Karpas-422 (cell line): ENCODE results near the gene ALPP. TPM values are rescaled to one million over a fixed set of nuclear protein-coding genes. Genes with fewer than 3 reads are reported as not detected.
"Not testable (repeated sequence)": the region's sequence is repeated elsewhere in the genome, so short reads cannot be mapped to it uniquely, and the experiment has no call there.

Source experiments
- DNase-seq: peaks from one replicate; pipeline ENCODE4 v3.0.0-alpha.2; 2015
- H2AFZ ChIP-seq: fragments of 200-600 bp; sonication (generic); 2 replicates; pipeline ENCODE4 v1.6.1; 2014; ENCODE audit warnings: antibody characterized with exemption, low read length, mixed read lengths
- H3K27ac ChIP-seq: fragments of 200-600 bp; sonication (generic); 2 replicates; pipeline ENCODE4 v1.5.1; 2014; ENCODE audit warnings: mild to moderate bottlenecking, low read length, moderate library complexity
- H3K27me3 ChIP-seq: fragments of 200-600 bp; sonication (generic); 2 replicates; pipeline ENCODE4 v1.6.1; 2014; ENCODE audit warnings: low read length, mixed read lengths
- H3K36me3 ChIP-seq: fragments of 200-600 bp; sonication (generic); 2 replicates; pipeline ENCODE4 v1.6.1; 2014; ENCODE audit warnings: low read length, mixed read lengths; ENCODE audit not compliant: insufficient read depth
- H3K4me1 ChIP-seq: fragments of 200-600 bp; sonication (generic); 2 replicates; pipeline ENCODE4 v1.6.1; 2014; ENCODE audit warnings: mild to moderate bottlenecking, low read length, mixed read lengths
- H3K4me2 ChIP-seq: fragments of 200-600 bp; sonication (generic); 2 replicates; pipeline ENCODE4 v1.6.1; 2014; ENCODE audit warnings: low read length, low read depth, mild to moderate bottlenecking; ENCODE audit not compliant: poor library complexity, severe bottlenecking
- H3K4me3 ChIP-seq: fragments of 200-600 bp; sonication (generic); 2 replicates; pipeline ENCODE4 v1.5.1; 2014; ENCODE audit warnings: mild to moderate bottlenecking, antibody characterized with exemption, low read length, mixed read lengths
- H3K79me2 ChIP-seq: fragments of 200-600 bp; sonication (generic); 2 replicates; pipeline ENCODE4 v1.6.1; 2014; ENCODE audit warnings: mild to moderate bottlenecking, low read length, mixed read lengths
- H3K9ac ChIP-seq: fragments of 200-600 bp; sonication (generic); 2 replicates; pipeline ENCODE4 v1.6.0; 2014; ENCODE audit warnings: low read length
- H3K9me2 ChIP-seq: fragments of 200-600 bp; sonication (generic), shearing (Covaris generic); replicated peaks from 2 replicates; pipeline ENCODE4 v1.6.0; 2014; ENCODE audit warnings: mild to moderate bottlenecking, low read length, moderate library complexity; ENCODE audit not compliant: insufficient read depth
- H3K9me3 ChIP-seq: fragments of 300-700, 200-600 bp; sonication (generic); 2 replicates; pipeline ENCODE4 v1.6.1; 2014; ENCODE audit warnings: low read length, mixed read lengths
- H4K20me1 ChIP-seq: fragments of 200-600 bp; sonication (generic); 2 replicates; pipeline ENCODE4 v1.6.1; 2014; ENCODE audit warnings: mild to moderate bottlenecking, antibody characterized with exemption, low read length, low read depth; ENCODE audit not compliant: insufficient read depth
- total RNA-seq: library from RNA; depleted of rRNA; stranded (reverse); fragments of >200 nt; shearing (Covaris generic); gene quantifications from 2 replicates; pipeline ENCODE4 v1.2.3, GENCODE V29; 2014; ENCODE audit warnings: low replicate concordance; rRNA removed

Gene ALPP
- not detected in 2 replicates for total RNA-seq

DNA sequence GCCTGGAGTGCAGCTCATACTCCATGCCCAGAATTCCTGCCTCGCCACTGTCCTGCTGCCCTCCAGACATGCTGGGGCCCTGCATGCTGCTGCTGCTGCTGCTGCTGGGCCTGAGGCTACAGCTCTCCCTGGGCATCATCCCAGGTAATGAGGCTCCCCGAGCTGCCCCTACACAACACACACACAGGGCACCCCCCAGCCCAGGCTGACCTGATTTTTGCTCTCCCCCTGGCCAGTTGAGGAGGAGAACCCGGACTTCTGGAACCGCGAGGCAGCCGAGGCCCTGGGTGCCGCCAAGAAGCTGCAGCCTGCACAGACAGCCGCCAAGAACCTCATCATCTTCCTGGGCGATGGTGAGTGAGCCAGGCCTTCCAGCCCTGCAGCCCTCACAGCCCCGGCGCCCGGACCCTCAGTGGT lies at the start of gene ALPP:
Gene ALPP (plus strand): TSS at position 17 of the 417 bp plus-strand sequence. CDS start 52 bp downstream, at position 69.
- not testable (repeated sequence) for H3K4me1 ChIP-seq, H3K27ac ChIP-seq, H3K9ac ChIP-seq, H3K36me3 ChIP-seq, H3K4me3 ChIP-seq, H2AFZ ChIP-seq, H3K27me3 ChIP-seq, H3K9me3 ChIP-seq, H3K4me2 ChIP-seq, DNase-seq, H3K79me2 ChIP-seq, H4K20me1 ChIP-seq, H3K9me2 ChIP-seq

DNA sequence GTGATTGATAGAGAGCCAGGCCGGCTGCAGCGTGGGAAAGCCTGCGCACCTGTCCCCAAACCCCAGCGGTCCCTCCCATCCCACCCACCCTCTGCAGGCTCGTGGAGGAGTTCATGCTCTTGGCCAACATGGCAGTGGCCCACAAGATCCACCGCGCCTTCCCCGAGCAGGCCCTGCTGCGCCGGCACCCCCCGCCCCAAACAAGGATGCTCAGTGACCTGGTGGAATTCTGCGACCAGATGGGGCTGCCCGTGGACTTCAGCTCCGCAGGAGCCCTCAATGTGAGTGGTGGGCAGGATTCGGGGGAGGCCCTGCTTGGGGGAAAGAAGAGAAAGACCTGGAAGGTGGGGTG lies 48.9 kb upstream of the ALPP start:
- Histone ChIP-seq H2AFZ (no peak overlapping the region), H3K27ac (no peak overlapping the region), H4K20me1 (peaks cover 15% of the 10 kb centered on the region; the same call in 1 of the 2 replicates), H3K79me2 (no peaks in the 10 kb centered on the region), H3K4me2 (no peak overlapping the region), H3K27me3 (no peaks in the 10 kb centered on the region), H3K9me2 (no peaks in the 10 kb centered on the region), H3K4me1 (peaks cover 10% of the 10 kb centered on the region), H3K9ac (no peak overlapping the region), H3K36me3 (no peaks in the 10 kb centered on the region), H3K4me3 (no peak overlapping the region), H3K9me3 (no peaks in the 10 kb centered on the region)
- DNase-seq, result no peak

DNA sequence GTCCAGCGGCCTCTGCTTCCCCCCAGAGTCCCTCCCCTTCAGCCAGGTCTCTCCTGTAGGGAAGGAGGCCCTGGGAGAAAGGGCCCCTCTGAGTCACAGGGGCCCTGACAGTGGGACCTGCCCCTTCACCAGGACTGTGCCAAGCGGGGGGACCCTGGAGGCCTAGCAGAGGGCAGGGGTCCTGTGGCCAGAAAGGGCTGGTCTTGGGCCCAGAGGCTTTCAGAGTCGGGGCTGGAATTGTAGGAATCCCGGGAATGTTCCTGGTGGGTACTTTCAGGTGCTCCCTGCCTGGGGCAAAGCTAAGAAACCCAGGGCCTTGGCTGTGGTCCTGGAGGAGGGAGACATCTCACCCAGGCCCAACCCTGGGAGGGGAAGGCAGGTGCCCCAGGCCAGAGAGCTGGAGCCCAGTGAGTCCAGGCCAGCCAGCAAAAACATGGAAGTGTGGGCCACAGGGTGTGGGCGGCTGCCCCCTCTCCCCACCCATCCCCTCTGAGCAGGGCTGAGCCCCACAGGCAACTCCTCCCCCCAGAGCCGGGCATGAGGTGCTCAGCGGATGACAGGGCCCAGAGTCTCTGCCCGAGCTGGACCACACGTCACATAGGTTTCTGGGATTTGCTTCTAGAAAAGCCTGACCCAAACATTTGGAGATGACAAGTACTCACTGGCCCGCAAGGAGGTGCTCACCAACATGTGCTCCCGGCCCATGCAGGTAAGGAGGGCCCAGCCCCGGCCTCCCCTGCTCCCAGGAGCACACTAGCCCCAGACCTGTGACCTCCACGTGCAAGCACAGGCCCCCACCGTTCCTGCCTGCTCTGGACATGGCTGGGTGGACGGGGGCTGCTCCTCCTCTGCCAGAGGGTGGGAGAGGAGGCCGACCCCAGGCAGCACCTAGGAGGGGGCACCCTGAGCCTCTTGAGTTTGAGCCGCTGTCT lies 48.2 kb upstream of the ALPP start:
- H3K79me2 ChIP-seq, result no peaks in the 10 kb centered on the region
- H4K20me1 ChIP-seq, result peaks cover 15% of the 10 kb centered on the region; the same call in 1 of the 2 replicates

DNA sequence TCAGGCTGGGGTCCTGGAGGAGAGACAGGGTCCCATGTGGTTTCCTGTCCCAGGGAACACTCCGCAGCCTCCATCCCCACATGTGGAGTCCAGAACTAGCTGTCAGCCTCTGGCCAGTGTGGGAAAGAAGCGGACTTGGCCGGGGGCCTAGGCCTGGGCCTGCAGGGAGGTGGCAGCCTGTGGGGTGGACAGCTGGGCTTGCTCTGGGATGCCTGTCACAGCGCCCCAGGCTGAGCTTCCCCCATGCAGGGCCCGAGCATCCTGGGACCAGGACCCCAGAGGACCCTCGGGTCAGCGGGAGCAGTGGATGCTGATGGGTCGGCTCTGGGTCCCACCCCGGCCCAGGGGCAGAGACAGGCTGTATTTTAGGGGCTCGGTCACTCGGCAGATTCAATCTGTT lies 47.5 kb upstream of the ALPP start:
- not testable (repeated sequence) for H3K4me3 ChIP-seq, H4K20me1 ChIP-seq, H3K79me2 ChIP-seq, H3K36me3 ChIP-seq, H3K9me2 ChIP-seq, H3K4me2 ChIP-seq, H2AFZ ChIP-seq, H3K9ac ChIP-seq, H3K9me3 ChIP-seq, H3K27ac ChIP-seq, H3K27me3 ChIP-seq, DNase-seq
- H3K4me1 ChIP-seq, result peaks cover 10% of the 10 kb centered on the region

More for the DNA sequence above, 48.2 kb upstream of the ALPP start:
- Histone ChIP-seq H3K9me3 (no peaks in the 10 kb centered on the region), H3K4me1 (peaks cover 10% of the 10 kb centered on the region), H3K9ac (no peak overlapping the region), H3K36me3 (no peaks in the 10 kb centered on the region), H3K4me3 (no peak overlapping the region), H3K27me3 (no peaks in the 10 kb centered on the region), H3K4me2 (no peak overlapping the region), H2AFZ (no peak overlapping the region), H3K27ac (no peak overlapping the region), H3K9me2 (no peaks in the 10 kb centered on the region)
- no peak for DNase-seq

DNA sequence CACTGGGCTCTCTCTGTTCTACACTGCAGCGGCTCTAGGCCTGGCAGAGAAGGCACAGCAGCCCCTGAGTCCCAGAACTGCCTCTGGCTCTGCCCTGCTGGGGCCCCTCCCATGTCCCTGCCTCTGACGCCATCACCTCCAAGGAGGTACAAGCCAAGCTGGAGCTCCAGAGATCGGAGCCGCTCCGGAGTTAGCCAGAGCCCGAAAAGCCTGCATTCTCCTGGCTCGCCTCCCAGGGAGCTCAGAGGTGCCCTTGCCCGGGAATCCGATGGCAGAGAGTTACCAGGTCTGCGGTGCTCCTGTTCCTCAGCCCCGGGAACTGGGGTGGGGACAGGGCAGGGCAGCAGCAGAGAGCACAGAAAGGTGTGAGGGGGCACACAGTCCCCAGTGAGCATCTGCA lies 46.9 kb upstream of the ALPP start:
- H3K9ac ChIP-seq, H3K9me2 ChIP-seq, H3K9me3 ChIP-seq, H3K79me2 ChIP-seq, H2AFZ ChIP-seq, H3K27me3 ChIP-seq, H3K4me3 ChIP-seq, H3K4me2 ChIP-seq, DNase-seq, H3K27ac ChIP-seq, H4K20me1 ChIP-seq, H3K36me3 ChIP-seq: not testable (repeated sequence)
- peaks cover 10% of the 10 kb centered on the region for H3K4me1 ChIP-seq

DNA sequence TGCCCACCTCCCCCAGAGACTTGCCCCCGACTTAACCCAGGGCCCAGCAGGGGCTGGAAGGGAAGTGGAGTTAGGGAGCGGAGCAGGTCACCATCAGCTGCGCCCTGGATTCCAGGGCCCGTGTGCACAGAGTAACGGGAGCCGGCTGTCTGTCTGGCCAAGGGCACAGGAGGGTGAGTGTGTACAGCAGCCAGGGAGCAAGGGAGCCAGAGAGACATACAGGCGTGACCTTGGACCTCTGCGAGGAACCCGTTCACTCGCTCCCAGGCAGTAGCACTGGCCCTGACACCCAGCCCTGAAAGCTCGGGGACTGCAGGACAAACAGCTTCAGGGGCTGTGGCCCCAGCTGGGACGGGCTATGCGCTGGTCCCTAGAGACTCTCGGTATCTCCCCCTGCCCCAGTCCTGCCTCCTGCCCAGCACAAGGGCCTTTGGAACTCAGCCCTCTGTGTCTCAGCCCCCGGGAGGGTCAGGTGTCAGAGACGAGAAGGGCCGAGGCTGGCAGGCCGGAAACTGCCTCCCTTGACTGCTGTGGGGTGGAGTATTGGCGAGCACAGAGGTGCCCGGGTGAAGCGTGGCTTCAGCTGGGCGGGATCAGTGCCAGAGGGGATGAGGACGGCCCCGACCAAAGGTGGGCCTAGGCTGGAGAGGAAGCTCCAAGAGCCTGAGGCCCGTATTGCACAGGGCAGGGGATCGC lies 46.2 kb upstream of the ALPP start:
- H3K27me3 ChIP-seq, H3K4me2 ChIP-seq, H4K20me1 ChIP-seq, H2AFZ ChIP-seq, H3K9ac ChIP-seq, H3K36me3 ChIP-seq, H3K4me3 ChIP-seq, H3K79me2 ChIP-seq, H3K9me3 ChIP-seq, DNase-seq, H3K27ac ChIP-seq, H3K9me2 ChIP-seq: not testable (repeated sequence)
- H3K4me1 ChIP-seq, result peaks cover 10% of the 10 kb centered on the region

DNA sequence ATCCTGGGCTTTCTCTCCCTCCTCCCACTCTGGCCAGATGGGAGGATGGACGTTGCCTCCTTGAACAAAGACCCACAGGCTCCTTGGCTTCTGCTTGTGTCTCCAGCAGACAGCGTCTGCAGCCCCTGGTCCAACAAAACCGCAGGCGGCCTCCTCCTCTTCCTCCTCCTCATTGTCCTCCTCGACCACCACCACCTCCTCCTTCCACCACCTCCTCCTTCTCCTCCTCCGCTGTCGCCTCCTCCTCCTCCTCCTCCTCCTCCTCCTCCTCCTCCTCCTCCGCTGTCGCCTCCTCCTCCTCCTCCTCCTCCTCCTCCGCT lies 45.7 kb upstream of the ALPP start:
- no peaks in the 10 kb centered on the region for H3K79me2 ChIP-seq
- no peak overlapping the region for H3K9ac ChIP-seq
- H3K4me1 ChIP-seq, result peaks cover 6% of the 10 kb centered on the region
- no peak for DNase-seq
- H3K27me3 ChIP-seq, result no peaks in the 10 kb centered on the region
- H3K36me3 ChIP-seq, result no peaks in the 10 kb centered on the region
- H4K20me1 ChIP-seq, result no peaks in the 10 kb centered on the region; the same call in 1 of the 2 replicates
- H3K4me3 ChIP-seq, result no peak overlapping the region
- no peaks in the 10 kb centered on the region for H3K9me2 ChIP-seq
- no peak overlapping the region for H3K27ac ChIP-seq
- no peak overlapping the region for H2AFZ ChIP-seq
- no peaks in the 10 kb centered on the region for H3K9me3 ChIP-seq
- no peak overlapping the region for H3K4me2 ChIP-seq

DNA sequence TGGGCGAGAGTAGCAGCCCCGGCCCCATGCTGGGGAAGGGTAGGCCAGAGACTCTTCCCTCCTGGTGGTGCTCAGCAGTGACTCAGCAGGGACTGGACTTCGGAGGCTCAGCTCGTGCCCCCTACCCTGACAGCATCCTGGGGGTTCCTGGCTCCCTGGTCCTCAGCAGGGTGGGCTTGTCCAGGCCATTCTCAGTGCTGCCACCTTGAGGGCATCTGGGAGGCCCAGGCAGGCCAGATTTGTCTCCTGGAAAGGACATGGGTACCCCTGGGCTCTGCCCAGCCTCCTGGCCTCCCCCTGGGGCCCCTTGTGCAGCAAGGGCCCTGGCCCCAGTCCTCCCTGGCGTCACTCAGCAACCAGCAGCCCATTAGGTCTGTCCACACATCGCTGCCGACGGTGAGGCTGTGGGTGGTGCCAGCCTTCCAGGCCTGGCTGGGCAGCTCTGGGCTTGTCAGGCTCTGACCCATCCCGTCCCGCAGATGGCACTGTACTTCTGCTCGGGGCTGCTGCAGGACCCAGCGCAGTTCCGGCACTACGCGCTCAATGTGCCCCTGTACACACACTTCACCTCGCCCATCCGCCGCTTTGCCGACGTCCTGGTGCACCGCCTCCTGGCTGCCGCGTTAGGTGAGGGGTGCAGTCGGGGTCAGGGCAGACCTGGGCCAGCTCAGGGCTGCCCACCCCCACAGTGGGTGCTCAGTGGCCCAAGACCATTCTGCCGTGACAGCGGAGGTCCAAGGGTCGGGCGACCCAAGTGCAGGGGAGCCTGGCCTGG lies 45.0 kb upstream of the ALPP start:
- Histone ChIP-seq H3K4me1 (no peaks in the 10 kb centered on the region), H3K9ac (no peak overlapping the region), H3K27ac (no peak overlapping the region), H3K9me2 (no peaks in the 10 kb centered on the region), H2AFZ (no peak overlapping the region), H3K9me3 (no peaks in the 10 kb centered on the region), H4K20me1 (no peaks in the 10 kb centered on the region; the same call in 1 of the 2 replicates), H3K27me3 (no peaks in the 10 kb centered on the region), H3K4me2 (no peak overlapping the region), H3K36me3 (no peaks in the 10 kb centered on the region), H3K79me2 (no peaks in the 10 kb centered on the region), H3K4me3 (no peak overlapping the region)
- no peak for DNase-seq
